CMK (cell line): ENCODE data around the gene ZSWIM8.
"Not testable (repeated sequence)": the region's sequence is repeated elsewhere in the genome, so short reads cannot be mapped to it uniquely, and the experiment has no call there.

Experiments used
- DNase-seq: peaks from one replicate; pipeline ENCODE4 v3.0.0-alpha.2; 2010; ENCODE audit warnings: low read depth

Gene ZSWIM8

DNA sequence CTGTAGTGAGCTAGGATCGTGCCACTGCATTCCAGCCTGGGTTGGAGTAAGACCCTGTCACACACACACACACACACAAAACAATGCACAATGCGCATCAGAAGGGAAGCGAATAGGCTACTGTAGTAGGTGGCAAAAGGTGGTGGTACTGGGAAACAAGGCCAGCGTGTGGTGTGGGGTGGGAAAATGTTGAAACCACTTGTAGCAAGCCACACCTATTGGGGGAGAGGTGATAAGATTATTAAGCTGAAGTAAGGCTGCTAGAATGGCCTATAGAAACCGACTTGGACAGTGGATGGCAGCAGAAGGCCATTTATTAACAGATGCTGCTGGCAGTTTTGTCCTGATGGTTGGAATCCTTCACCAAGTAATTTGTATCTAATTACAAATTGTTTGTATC is 10.8 kb upstream of the ZSWIM8 start:
- peak; percentile 33 for DNase-seq

DNA sequence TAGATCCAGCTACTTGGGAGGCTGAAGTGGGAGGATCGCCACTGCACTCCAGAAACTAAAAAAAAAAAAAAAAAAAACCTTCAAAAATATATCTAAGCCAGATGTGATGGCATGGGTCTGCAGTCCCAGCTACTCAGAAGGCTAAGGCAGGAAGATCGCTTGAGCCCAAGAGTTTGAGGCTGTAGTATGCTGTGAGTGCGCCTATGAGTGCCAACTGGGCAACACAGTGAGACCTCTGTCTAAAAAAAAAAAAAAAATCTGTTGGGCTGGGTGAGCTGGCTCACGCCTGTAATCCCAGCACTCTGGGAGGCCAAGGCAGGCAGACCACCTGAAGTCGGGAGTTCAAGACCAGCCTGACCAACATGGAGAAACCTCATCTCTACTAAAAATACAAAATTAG is 6.4 kb upstream of the ZSWIM8 start:
- DNase-seq, result no peak

DNA sequence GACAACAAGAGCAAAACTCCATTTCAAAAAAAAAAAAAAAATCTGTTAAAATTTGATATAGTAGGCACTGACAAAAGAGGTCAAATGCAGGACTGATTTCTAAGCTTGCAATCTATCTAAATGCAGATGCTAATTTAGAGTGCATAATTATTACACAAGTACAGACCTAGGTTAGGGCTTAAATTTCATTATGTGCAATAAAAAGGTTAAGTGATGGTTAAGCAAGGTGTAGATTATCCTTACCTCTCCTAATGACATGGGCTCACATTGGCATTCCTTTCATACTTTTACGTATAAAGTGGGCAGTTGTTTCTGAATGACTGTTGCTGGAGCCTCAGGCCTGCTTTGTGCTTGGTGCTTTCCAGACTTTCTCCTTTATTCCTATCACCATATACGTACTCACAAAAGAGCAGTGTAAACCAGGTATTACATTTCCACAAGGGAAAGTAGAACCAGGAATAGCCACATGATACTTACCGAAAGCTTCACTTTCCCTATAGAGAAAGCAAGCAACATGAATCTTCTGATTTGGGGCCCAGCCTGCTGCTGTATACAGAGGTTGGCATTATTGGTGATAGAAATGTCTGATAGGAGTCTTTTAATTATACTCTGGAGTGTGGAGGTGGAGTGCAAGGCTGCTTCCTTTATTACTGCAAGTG is 5.7 kb upstream of the ZSWIM8 start:
- DNase-seq, result no peak

DNA sequence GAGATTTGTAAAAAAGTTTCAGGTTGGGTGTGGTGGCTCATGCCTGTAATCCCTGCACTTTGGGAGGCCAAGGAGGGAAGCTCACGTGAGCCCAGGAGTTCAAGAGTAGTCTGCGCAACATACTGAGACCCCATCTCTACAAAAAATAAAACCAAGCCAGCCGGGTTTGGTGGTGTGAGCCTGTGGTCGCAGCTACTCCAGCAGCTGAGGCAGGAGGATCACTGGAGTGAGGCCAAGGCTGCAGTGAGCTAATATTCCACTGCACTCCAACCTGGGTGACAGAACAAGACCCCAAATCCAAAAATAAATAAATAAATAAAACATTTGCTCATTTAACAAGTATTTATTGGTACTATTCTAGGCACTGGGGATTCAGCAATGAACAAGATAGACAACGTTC is 5.1 kb upstream of the ZSWIM8 start:
- no peak for DNase-seq

DNA sequence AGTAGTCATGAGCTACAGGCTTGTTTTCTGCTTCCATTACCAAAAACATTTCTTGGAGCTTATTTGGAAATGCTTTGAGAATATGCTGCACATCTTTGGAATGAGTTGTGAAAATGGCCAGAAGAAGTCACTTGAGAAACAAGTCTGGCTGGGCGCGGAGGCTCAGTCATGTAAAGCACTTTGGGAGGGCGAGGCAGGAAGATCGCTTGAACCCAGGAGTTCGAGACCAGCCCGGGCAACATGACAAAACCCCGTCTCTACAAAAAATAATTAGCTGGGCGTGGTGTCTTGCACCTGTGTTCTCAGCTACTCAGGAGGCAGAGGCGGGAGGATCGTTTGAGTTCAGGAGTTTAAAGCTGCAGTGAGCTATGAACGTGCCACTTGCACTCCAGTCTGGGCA is 4.4 kb upstream of the ZSWIM8 start:
- DNase-seq, result no peak

DNA sequence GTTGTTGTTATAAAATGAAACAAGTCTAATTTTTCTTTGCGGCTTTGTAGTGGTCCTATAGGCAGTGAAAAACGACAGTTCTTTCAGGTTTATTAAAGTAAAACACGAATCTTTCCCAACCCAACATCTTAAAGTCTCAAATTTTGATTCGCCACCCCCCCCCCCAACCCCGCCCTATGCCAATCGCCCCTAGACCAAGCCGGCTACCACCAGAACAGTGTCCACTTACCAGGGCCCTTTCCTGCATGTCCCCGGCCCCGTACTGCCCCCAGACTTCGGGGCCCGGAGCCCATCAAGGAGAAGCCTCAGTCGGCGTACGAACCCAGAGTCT is 3.9 kb upstream of the ZSWIM8 start:
- DNase-seq, result no peak

DNA sequence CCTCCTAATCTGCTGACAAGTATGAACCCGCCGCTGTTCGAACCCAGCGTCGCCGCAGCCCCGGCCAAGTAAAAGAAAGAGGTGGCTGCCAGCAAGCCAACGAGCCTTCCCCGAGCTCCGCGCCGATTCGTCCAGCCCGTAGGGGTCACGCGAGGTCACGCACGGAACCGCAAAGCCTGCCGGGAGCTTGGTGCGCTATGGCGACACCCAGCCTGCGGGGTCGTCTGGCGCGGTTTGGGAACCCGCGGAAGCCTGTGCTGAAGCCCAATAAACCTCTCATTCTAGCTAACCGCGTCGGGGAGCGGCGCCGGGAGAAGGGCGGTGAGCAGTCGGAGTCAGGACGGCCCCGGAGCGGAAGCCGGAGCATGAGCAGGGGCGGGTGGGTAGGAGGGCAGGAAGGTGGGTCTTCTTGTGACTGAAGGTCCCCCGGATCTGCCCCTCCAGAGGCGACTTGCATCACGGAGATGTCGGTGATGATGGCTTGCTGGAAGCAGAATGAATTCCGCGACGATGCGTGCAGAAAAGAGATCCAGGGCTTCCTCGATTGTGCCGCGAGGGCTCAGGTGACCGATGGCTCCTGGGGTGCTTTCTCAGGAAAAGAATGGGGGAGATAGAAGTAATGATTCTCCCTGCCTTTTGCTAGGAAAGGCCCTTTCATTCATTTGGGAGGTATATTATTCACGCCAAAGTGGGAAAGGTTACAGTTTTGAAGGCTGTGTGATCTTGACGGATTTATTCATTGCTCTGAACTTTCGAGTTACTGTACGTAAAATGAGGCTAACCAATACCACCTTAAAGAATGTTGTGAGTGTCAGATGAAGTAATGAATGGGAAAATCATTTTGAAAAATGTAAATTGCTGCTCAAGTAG is 3.3 kb upstream of the ZSWIM8 start, which contains the start of gene CHCHD1:
TSS of gene CHCHD1 (plus strand) at position 170 of the 870 bp plus-strand sequence. CDS start at position 198, 28 bp downstream.
- DNase-seq, result peak; percentile 80

DNA sequence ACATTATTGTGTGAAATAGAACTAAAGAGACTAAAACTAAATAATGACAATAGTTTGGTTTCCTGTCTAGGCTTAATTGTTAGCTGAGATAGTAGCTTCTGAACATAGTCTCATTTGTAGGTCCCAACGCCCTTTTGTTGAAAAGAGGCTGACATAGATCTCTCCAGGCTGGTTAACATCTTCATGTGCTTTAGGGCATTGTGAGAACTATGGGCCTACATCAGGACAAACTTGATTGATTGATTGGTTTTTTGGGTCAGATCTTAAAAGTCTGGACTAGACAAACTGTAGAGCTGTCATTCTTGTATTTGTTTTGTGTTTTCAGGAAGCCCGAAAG is 2.7 kb upstream of the ZSWIM8 start:
- DNase-seq, result no peak

DNA sequence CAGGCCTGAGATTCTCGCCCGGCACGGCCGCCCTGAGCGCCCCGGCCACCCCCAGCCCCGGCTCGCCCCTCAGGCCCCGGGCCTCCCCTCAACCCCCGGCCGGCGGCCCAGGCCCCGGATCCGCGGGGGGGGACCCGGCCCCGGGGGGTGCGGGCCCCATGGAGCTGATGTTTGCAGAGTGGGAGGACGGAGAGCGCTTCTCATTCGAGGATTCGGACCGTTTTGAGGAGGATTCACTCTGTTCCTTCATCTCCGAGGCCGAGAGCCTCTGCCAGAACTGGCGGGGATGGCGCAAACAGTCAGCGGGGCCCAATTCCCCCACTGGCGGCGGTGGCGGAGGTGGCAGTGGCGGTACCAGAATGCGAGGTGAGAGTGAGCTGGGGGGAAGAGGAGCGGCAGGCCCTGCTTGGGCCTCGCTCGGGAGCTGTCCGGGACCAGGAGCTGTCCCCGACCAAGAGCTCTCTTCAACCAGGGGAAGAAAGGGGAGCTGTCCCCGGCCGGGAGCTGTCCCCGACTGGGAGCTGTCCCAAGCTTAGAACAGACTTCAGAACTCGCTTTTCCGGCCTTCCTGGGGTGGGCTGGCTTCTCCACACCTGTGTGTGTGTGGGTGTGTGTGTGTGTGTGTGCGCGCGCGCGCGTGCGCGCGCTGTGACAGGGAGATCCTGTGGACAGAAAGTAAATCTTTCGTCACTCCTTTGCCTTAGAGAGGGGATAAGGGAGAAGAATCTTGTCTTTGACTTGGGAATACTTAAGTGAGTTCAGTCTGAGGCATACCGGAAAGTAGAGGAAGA is 510 bp downstream of the ZSWIM8 start:
- DNase-seq, result no peak

DNA sequence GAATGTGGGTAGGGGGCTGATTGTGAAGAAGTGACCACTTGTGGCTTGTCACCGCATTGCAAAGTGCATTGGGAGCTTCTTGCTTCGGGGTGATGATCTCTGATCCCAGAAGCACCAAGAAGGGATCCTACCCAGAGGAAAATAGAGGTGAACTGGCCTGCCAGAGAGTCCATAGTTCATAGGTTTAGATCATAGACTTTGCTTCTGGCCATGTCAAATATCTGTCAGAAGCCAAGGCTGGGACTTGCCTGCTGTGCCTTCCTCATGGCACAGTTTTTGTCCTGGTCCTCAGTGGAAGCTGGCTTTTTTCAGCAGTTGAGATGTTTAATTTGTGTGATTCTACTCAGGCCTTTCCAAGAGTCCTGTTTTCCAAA is 1.1 kb downstream of the ZSWIM8 start:
- no peak for DNase-seq

DNA sequence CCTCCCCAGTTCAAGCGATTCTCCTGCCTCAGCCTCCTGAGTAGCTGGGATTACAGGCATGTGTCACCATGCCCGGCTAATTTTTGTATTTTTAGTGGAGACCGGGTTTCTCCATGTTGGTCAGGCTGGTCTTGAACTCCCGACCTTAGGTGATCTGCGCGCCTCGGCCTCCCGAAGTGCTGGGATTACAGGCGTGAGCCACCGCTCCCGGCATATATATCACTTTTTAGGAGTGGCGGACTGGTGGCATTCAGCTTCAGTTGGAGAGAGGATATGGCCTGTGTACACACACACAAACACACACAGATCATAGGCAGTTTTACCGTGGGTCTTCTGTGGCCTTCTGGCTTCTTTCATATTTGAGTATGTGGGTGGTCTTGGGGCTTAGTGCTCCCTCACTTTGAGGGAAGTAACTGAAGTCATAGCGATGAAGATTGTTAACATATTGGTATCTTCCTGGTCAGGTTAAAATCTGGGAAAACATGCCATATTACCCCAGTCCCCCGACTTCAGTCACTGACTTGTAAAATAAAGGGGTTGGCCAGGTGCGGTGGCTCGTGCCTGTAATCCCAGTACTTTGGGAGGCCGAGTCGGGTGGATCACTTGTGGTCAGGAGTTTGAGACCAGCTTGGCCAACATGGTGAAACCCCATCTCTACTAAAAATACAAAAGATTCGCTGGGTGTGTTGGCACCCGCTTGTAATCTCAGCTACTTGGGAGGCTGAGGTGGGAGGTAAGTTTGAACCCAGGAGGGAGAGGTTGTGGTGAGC is 1.8 kb downstream of the ZSWIM8 start:
- DNase-seq, result not testable (repeated sequence)

DNA sequence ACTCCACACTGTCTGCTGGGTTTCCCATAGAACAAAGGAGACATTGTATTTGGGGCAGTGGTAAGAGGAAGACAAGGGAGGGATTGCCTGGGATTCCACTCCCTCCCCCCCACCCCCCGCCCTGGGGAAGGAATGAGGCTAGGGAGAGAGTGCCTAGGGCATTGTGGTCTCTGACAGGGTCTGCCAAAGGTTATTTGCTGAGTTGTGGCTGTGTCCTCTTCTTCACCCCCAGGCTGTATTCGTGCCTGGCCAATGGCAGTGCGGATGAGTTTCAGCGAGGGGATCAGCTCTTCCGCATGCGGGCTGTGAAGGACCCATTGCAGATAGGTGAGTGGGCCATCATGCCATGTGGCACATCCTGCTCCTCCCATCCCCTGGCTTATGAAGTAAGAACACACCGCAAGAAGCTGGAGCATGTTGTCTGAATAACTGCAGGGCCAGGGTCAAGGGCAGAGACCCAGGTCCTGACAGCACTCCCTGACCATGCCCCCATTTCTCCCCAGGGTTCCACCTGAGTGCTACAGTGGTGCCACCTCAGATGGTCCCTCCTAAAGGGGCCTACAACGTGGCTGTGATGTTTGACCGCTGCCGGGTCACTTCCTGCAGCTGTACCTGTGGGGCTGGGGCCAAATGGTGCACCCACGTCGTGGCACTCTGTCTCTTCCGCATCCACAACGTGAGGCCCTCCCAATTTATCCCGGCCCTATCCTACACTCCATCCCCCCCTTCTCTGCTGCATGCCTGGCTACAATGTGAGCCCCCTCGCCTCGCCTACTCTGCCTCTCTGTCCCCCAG is 3.7 kb downstream of the ZSWIM8 start:
- no peak for DNase-seq

DNA sequence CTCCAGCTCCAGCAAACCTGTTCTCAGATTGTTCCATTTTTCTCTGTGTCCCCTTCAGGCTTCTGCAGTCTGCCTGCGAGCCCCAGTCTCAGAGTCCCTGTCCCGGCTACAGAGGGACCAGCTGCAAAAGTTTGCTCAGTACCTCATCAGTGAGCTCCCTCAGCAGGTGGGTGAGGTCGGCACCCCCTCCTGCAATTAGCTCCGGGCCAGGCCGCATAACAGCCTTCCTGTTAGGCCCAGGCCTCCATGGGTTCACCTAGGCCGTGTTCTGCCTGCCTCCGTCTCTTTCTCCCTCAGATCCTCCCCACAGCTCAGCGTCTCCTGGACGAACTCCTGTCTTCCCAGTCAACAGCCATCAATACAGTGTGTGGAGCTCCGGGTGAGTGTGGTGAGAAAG is 4.3 kb downstream of the ZSWIM8 start:
- no peak for DNase-seq

DNA sequence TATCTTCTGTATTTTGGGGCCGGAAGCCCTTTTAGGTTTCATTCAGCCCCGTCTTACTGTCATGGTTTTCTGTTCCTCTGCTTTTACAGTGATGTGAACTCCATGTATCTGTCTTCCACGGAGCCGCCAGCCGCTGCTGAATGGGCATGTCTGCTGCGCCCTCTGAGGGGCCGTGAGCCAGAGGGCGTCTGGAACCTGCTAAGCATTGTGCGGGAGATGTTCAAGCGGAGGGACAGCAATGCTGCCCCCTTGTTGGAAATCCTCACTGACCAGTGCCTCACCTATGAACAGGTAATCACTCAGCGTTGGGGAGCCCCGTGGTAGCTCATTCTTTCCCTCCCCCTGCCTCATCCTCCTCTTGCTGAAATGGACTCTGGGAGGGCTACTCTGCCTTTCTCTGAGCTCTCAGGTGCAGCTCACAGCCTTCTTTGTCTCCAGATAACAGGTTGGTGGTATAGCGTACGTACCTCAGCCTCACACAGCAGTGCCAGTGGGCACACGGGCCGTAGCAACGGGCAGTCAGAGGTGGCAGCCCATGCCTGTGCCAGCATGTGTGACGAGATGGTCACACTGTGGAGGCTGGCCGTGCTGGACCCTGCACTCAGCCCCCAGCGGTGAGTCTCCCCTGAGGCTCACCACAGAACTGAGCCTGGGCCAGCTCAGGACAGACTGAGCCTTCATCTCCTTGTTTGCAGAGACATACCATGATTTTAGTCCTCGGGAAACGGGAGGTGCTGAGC is 5.7 kb downstream of the ZSWIM8 start:
- DNase-seq, result no peak

DNA sequence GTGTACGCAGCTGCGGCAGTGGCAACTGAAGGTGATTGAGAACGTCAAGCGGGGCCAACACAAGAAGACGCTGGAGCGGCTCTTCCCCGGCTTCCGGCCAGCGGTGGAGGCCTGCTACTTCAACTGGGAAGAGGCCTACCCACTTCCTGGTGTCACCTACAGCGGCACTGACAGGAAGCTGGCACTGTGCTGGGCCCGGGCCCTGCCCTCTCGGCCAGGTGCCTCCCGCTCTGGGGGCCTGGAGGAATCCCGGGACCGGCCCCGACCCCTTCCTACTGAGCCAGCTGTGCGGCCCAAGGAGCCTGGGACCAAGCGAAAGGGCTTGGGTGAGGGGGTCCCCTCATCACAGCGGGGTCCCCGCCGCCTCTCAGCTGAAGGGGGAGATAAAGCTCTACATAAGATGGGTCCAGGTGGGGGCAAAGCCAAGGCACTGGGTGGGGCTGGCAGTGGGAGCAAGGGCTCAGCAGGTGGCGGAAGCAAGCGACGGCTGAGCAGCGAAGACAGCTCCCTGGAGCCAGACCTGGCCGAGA is 6.5 kb downstream of the ZSWIM8 start:
- DNase-seq, result no peak

DNA sequence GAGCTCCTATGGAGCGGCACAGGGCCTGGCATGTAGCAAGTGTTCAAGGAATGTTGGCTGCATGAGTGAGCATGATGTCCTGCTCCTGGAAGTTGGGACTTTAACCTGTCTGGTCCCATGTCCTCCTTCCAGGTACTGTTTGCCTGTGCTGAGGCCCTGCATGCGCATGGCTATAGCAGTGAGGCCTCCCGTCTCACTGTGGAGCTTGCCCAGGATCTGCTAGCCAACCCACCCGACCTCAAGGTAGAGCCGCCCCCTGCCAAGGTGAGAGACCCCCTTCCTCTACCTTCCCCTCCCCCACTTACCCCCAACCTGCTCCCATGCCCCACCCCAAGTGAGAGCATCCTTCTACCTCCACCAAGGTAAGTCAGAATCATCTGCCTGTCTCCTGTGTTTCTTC is 8.1 kb downstream of the ZSWIM8 start:
- DNase-seq, result no peak

DNA sequence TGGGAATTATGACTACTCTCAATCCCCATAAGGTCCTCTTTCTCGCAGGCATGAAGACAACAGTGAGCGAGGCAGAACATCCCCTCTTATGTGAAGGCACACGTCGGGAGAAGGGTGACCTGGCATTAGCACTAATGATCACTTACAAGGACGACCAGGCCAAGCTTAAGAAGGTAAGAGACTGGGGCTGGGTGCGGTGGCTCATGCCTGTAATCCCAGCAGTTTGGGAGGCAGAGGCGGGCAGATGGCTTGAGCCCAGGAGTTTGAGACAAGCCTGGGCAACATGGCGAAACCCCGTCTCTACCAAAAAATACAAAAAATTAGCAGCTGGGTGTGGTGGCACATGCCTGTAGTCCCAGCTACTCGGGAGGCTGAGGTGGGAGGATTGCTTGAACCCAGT is 10.1 kb downstream of the ZSWIM8 start:
- DNase-seq, result not testable (repeated sequence)

DNA sequence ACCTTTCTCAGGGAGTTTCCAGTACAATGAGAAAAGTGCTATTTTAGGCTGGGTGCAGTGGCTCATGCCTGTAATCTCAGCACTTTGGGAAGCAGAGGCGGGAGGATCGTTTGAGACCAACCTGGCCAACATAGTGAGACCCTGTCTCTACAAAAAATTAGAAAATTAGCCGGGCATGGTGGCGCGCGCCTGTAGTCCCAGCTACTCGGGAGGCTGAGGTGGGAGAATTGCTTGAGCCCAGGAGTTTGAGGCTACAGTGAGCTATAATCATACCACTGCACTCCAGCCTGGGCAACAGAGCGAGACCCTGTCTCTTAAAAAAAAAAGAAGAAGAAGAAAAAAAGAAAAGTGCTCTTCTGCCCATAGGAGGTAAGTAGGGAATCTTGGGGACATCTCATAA is 10.6 kb downstream of the ZSWIM8 start:
- DNase-seq, result not testable (repeated sequence)

DNA sequence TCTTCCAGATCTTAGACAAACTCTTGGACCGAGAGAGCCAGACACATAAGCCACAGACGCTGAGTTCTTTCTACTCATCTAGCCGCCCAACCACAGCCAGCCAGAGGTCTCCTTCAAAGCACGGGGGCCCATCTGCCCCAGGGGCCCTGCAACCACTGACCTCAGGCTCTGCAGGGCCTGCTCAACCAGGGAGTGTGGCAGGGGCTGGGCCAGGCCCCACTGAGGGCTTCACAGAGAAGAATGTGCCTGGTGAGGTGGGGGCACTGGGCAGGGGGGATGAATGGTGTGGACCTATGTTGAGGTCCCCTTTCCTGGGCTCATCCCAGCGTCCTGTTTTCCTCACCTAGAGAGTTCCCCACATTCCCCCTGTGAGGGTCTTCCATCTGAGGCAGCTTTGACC is 11.4 kb downstream of the ZSWIM8 start:
- no peak for DNase-seq

DNA sequence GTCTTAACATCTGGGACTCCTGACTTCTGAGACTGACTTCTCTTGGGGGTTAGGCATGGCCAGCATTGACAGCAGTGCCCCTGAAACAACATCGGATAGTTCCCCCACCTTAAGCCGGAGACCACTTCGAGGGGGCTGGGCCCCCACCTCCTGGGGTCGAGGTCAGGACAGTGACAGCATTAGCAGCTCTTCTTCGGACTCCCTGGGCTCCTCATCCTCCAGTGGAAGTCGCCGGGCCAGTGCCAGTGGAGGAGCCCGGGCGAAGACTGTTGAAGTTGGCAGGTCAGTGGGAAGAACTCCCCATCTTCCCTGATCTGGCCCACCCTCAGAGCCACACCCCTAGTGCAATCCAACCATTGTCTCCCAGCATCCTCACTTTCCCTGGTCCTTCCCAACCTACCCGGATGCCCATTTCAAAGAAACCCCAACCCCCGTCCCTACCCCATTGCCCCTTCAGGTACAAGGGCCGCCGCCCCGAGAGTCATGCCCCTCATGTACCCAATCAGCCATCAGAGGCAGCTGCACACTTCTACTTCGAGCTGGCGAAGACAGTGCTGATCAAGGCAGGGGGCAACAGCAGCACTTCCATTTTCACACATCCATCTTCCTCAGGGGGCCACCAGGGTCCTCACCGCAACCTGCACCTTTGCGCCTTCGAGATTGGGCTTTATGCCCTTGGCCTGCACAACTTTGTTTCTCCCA is 12.1 kb downstream of the ZSWIM8 start:
- DNase-seq, result no peak
